Epithelial cell of esophagus (primary cell): ENCODE results near the gene LINC00237.

Experiments used
- DNase-seq: peaks from one replicate; pipeline ENCODE4 v3.0.0; 2010; ENCODE audit warnings: low read depth
- H3K4me3 ChIP-seq: 2 replicates; pipeline ENCODE4 v1.5.1; 2011; ENCODE audit warnings: mild to moderate bottlenecking, low read length, control low read depth
- CTCF ChIP-seq: IDR thresholded peaks from 2 replicates; pipeline ENCODE4 v1.5.1; 2011; ENCODE audit warnings: low read depth, mild to moderate bottlenecking, low read length, control low read depth, inconsistent platforms; ENCODE audit not compliant: insufficient read depth; ENCODE audit errors: missing control alignments

LINC00237 gene

DNA sequence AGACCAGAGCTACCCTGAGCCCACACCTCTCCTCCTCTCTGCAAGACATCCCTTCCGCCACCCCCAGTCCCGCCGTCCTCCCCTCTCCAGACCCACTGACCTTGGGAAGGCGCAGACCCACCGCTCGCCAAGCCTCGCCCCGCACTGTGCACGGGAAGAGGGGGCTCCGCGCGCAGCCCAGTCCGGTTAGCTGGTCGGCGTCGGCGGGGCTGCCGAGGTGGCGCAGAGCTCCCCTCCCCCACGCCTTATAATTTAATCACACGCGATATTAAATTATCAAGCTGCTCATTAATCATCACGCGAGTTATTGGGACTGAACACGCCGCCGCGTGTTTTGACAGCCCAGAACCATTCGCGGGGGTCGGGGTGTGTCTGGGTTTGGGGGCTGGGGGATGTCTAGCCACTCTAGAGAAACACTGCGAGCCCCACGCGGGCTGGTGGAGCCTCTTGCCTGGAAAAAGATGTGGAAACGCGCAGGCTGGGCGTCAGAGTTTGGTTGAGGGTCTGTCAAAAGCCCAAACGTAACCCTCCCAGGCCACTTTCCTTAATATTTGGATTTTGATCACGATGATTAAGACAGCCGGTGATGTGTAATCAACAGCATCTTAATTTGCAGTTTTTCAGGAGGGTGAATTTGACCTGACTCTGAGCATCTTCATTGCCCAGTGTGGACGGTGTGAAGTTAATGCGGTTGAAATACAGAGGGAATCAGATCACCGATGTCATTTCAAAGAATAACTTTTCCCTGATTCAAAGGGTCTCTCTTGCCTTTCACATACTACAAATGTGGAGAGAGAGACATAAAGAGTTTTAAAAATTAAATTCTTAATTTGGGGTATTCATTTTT lies at the start of gene LINC00237:
Gene LINC00237, minus strand, starts transcription at position 188 of the 847 bp plus-strand sequence.
- no peak for TF ChIP-seq CTCF
- no peak within 1 kb of the TSS for H3K4me3 ChIP-seq
- DNase-seq: no peak

GRCh38 chr20:21155268-21155667 lies 49.1 kb upstream of the LINC00237 start:
- DNase-seq: no peak
- no peak for TF ChIP-seq CTCF
- H3K4me3 ChIP-seq: no peak overlapping the region

DNA sequence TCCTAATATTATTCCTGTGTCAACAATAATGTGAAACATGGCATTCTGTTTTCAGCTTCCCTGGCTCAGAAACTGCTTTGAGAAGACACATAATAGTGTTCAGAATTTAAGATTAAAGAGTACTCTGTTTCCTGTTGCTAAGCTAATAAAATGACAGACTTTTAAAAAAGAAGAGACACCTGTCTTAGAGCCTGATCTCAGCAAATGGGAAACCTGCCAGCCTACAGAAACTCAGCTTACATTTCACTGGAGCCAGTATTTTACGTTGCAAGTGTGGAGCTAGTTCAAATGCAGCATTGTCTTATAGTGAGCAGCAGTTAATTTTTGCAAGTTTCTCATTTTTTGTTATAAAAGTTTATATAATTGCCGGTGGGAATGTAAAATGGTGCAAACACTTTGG lies 48.5 kb upstream of the LINC00237 start:
- TF ChIP-seq CTCF: no peak
- no peak for DNase-seq
- H3K4me3 ChIP-seq: no peak overlapping the region

- no peak for DNase-seq
- TF ChIP-seq CTCF: no peak
Observed at GRCh38 chr20:21151791-21152190, 45.6 kb upstream of the LINC00237 start.

DNA sequence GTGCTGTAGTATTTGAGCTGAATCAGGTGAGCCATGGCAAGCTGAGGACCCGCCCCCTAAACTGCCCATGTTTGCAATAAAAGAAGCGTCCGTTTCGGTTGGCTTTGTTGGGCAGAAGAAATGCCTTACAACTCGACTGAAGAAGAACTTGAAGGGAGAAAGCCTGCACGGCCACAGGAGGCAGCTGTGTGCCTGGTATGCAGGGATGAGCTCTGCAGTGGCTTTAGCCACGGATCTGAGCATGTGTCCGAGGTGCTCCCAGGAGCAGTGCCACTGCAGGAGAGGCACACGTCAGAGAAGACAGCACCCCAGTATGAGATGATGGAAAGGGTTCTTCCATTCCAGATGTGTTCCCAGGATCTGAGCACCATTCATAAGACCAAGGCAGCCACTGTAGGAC lies 43.2 kb upstream of the LINC00237 start:
- no peak for TF ChIP-seq CTCF
- DNase-seq: no peak
- H3K4me3 ChIP-seq: no peak overlapping the region

More at GRCh38 chr20:21151791-21152190, 45.6 kb upstream of the LINC00237 start:
- no peak overlapping the region for H3K4me3 ChIP-seq

DNA sequence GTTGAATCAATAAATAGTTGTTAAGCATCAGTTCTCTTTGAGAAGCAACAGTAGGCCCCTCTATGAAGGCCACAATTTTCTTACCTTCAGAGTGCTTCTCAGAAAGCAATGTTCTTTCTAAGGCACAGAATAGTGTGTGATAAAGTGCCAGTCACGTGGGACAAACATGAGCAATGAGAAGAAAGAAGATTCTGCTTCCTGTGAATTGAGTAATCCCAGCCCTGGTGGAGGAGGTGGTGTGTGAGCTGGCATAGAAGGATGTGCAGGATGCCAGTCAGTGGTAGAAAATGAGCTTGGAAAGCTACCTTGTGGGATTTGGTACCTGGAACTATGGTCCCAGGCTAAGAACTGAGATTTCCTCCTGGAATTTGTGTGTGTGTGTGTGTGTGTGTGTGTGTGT lies 41.4 kb upstream of the LINC00237 start:
- peak; percentile 79 for DNase-seq
- TF ChIP-seq CTCF: no peak
- H3K4me3 ChIP-seq: no peak overlapping the region

DNA sequence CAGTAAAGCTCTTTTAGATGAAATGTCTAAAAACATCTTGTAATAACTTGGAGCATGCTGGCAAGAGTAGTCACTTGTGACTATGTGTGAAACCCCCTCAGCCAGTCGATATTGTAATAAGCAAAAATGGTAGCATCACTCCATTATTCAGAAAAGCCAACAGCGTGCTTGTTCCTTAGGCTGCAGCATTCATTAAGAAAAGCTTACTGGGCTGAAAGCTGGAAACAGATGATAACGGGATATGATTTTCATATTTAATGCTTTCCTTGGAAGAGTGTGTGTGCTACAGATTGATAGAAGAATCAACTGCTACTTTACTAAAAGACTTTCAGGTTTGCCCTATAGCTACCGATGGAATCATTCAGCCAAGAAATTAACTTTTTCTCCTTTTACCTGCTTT lies 40.1 kb upstream of the LINC00237 start:
- TF ChIP-seq CTCF: no peak
- DNase-seq: no peak
- no peak overlapping the region for H3K4me3 ChIP-seq
